Measurements from ENCODE around the gene AGPAT1.

DNA sequence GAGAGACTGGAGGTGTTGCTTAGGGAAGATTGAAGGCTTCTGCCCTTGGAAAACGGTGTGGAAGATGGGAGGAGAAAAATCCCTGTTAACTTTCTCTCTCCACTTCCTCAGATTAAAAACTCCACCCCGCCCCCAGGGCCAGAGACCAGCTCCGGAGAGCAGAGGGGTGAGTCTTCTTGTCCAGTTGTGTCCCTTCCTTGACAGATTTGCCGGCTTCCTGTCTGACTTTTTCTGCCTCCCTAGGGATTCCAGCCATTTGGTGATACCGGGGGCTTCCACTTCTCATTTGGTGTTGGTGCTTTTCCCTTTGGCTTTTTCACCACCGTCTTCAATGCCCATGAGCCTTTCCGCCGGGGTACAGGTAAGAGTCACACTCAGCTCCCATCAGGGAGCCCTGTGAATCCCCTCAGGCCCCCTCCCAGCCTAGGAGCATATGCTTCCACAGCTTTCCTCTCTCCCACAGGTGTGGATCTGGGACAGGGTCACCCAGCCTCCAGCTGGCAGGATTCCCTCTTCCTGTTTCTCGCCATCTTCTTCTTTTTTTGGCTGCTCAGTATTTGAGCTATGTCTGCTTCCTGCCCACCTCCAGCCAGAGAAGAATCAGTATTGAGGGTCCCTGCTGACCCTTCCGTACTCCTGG is 4.0 kb upstream of the AGPAT1 start:
- TF ChIP-seq, protein P1, sequence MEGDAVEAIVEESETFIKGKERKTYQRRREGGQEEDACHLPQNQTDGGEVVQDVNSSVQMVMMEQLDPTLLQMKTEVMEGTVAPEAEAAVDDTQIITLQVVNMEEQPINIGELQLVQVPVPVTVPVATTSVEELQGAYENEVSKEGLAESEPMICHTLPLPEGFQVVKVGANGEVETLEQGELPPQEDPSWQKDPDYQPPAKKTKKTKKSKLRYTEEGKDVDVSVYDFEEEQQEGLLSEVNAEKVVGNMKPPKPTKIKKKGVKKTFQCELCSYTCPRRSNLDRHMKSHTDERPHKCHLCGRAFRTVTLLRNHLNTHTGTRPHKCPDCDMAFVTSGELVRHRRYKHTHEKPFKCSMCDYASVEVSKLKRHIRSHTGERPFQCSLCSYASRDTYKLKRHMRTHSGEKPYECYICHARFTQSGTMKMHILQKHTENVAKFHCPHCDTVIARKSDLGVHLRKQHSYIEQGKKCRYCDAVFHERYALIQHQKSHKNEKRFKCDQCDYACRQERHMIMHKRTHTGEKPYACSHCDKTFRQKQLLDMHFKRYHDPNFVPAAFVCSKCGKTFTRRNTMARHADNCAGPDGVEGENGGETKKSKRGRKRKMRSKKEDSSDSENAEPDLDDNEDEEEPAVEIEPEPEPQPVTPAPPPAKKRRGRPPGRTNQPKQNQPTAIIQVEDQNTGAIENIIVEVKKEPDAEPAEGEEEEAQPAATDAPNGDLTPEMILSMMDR (optimal IDR thresholded peaks at IDR 0.05 in 1 of 3, IDR thresholded peaks at IDR 0.05 in 1 of 3, conservative IDR thresholded peaks at IDR 0.05 in 1 of 3; ENCODE audit: extremely low read depth in 1 of 3, insufficient read depth in 2 of 3, low read length in 3 of 3) = no peak
- no peak for TF ChIP-seq EZH2 (IDR thresholded peaks at IDR 0.05; ENCODE audit: low read length)

Measured in keratinocyte (primary cell).